Neural progenitor cell (in vitro differentiated cells): Measurements from ENCODE around the gene ZBED4. TPM values are rescaled to one million over a fixed set of nuclear protein-coding genes. Genes with fewer than 3 reads are reported as not detected.

Source experiments
- DNase-seq: peaks from one replicate; pipeline ENCODE4 v3.0.0-alpha.2; 2016; ENCODE audit warnings: low spot score
- H2AFZ ChIP-seq: fragments of 200-600 bp; sonication (generic); replicated peaks from 2 replicates; pipeline ENCODE4 v1.6.1; 2016; ENCODE audit warnings: antibody characterized with exemption
- H3F3A ChIP-seq: fragments of 200-600 bp; sonication (generic); 2 replicates; pipeline ENCODE4 v1.6.1; 2016; ENCODE audit warnings: antibody characterized with exemption, low read depth
- H3K27ac ChIP-seq: fragments of 200-600 bp; sonication (generic); 2 replicates; pipeline ENCODE4 v1.5.1; 2016; ENCODE audit warnings: mild to moderate bottlenecking
- H3K27me3 ChIP-seq: fragments of 200-600 bp; sonication (generic); 2 replicates; pipeline ENCODE4 v1.6.1; 2016; ENCODE audit warnings: mild to moderate bottlenecking, moderate library complexity
- H3K36me3 ChIP-seq: fragments of 200-600 bp; sonication (generic); 2 replicates; pipeline ENCODE4 v1.5.1; 2016
- H3K4me1 ChIP-seq: fragments of 200-600 bp; sonication (generic); 2 replicates; pipeline ENCODE4 v1.6.1; 2016; ENCODE audit warnings: mixed run types
- H3K4me2 ChIP-seq: fragments of 200-600 bp; sonication (generic); 2 replicates; pipeline ENCODE4 v1.6.1; 2016
- H3K4me3 ChIP-seq: fragments of 200-600 bp; sonication (generic); 2 replicates; pipeline ENCODE4 v1.5.1; 2016
- H3K79me2 ChIP-seq: fragments of 200-600 bp; sonication (generic); 2 replicates; pipeline ENCODE4 v1.6.1; 2016; ENCODE audit warnings: low read depth
- H3K9ac ChIP-seq: fragments of 200-600 bp; sonication (generic); 2 replicates; pipeline ENCODE4 v1.6.1; 2016
- H3K9me3 ChIP-seq: fragments of 200-600 bp; sonication (generic); 2 replicates; pipeline ENCODE4 v1.5.1; 2016; ENCODE audit warnings: low read depth
- H4K20me1 ChIP-seq: fragments of 200-600 bp; sonication (generic); 2 replicates; pipeline ENCODE4 v1.6.1; 2016; ENCODE audit warnings: low read depth
- H3K27ac Mint-ChIP-seq: 3 replicates; pipeline ENCODE4 v1.8.0; 2021; ENCODE audit warnings: mixed read lengths
- H3K27me3 Mint-ChIP-seq: 2 replicates; pipeline ENCODE4 v1.8.0; 2022; ENCODE audit warnings: low read depth, mild to moderate bottlenecking, inconsistent platforms, moderate library complexity, mixed read lengths; ENCODE audit not compliant: insufficient read depth
- H3K36me3 Mint-ChIP-seq: 3 replicates; pipeline ENCODE4 v1.8.0; 2021; ENCODE audit warnings: mixed read lengths
- H3K4me1 Mint-ChIP-seq: 3 replicates; pipeline ENCODE4 v1.8.0; 2021; ENCODE audit warnings: mixed read lengths
- H3K4me3 Mint-ChIP-seq: 3 replicates; pipeline ENCODE4 v1.8.0; 2021; ENCODE audit warnings: mild to moderate bottlenecking, moderate library complexity, mixed read lengths
- H3K9me3 Mint-ChIP-seq: 3 replicates; pipeline ENCODE4 v1.8.0; 2020; ENCODE audit warnings: mixed read lengths
- CTCF ChIP-seq: fragments of 200-600 bp; sonication (generic); IDR thresholded peaks from 2 replicates; pipeline ENCODE4 v1.5.1; 2017; ENCODE audit warnings: antibody characterized with exemption, mild to moderate bottlenecking
- EZH2 ChIP-seq: fragments of 200-600 bp; sonication (generic); IDR thresholded peaks from 2 replicates; pipeline ENCODE4 v1.6.1; 2017; ENCODE audit warnings: antibody characterized with exemption, mild to moderate bottlenecking, moderate library complexity
- EZH2phosphoT487 ChIP-seq: fragments of 200-600 bp; sonication (generic); IDR thresholded peaks from 2 replicates; pipeline ENCODE4 v1.6.1; 2017; ENCODE audit warnings: antibody characterized with exemption
- total RNA-seq: library from RNA; depleted of rRNA; stranded (reverse); fragments of >200 nt; gene quantifications from 2 replicates; pipeline ENCODE4 v1.2.3, GENCODE V29; 2015; ENCODE audit warnings: low replicate concordance

The ZBED4 gene
- total RNA-seq, 1 donor from 2014 or later, result 23.1 TPM

DNA sequence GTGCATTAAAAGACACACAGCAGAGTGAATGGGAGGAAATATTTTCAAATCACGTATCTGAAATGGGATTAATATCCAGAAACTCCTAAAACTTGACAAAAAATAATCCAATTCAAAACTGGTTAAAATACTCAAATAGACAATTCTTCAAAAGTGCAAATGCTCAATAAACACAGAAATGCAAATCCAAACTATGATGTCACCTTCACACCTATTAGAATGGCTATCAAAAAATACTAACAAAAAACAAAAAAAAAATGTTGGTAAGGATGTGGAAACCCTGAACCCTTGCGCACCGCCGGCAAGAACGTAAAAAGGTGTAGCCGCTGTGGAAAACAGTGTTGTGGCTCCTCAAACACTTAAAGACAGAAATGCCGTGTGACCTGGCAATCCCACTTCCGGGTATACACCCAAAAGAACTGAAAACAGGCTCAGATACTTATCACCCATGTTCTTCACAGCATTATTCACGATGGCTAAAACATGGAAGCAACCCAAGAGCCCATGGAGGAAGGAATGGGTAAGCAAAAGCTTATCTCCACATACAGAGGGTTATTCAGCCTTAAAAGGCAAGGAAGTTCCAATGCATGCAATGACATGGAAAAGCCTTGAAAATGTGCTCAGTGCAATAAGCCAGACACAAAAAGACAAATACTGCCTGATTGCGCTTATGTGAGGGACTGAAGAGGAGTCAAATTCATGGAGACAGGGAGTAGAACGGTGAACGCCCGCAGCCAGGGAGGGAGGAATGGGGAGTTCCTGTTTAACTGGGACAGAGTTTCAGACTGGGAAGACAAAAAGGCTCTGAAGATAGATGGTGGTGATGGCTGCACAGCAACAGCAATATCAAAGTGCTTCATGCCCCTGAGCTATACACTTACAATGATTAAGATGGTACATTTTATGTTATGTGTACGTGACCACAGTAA is 45.6 kb upstream of the ZBED4 start:
- Mint-ChIP-seq H3K4me1 (no peaks in the 10 kb centered on the region), H3K4me3 (no peak overlapping the region), H3K9me3 (peaks cover 22% of the 10 kb centered on the region), H3K27ac (no peak overlapping the region), H3K36me3 (peaks cover 60% of the 10 kb centered on the region), H3K27me3 (peaks cover 4% of the 10 kb centered on the region)
- TF ChIP-seq EZH2phosphoT487, result no peak
- TF ChIP-seq CTCF, result no peak
- TF ChIP-seq EZH2, result no peak
- H3K4me2 ChIP-seq, result no peak overlapping the region
- no peak for DNase-seq
- peaks cover 100% of the 10 kb centered on the region for H4K20me1 ChIP-seq
- no peak overlapping the region for H3K27ac ChIP-seq
- H3K4me1 ChIP-seq, result no peaks in the 10 kb centered on the region
- H3K27me3 ChIP-seq, result no peaks in the 10 kb centered on the region
- H3K4me3 ChIP-seq, result no peak overlapping the region
- no peaks in the 10 kb centered on the region for H3F3A ChIP-seq
- H3K9ac ChIP-seq, result no peak overlapping the region
- no peak overlapping the region for H2AFZ ChIP-seq
- H3K36me3 ChIP-seq, result peaks cover 4% of the 10 kb centered on the region
- peaks cover 100% of the 10 kb centered on the region for H3K79me2 ChIP-seq
- no peaks in the 10 kb centered on the region for H3K9me3 ChIP-seq

- H3K27ac ChIP-seq, result no peak overlapping the region
- no peaks in the 10 kb centered on the region for H3F3A ChIP-seq
- no peaks in the 10 kb centered on the region for H3K4me1 Mint-ChIP-seq
- no peak overlapping the region for H2AFZ ChIP-seq
- peaks cover 6% of the 10 kb centered on the region for H3K27me3 Mint-ChIP-seq
- no peak overlapping the region for H3K4me3 Mint-ChIP-seq
- H3K36me3 Mint-ChIP-seq, result peaks cover 64% of the 10 kb centered on the region
- peaks cover 100% of the 10 kb centered on the region for H4K20me1 ChIP-seq
- no peak overlapping the region for H3K4me2 ChIP-seq
- peaks cover 4% of the 10 kb centered on the region for H3K36me3 ChIP-seq
- H3K27ac Mint-ChIP-seq, result no peak overlapping the region
- H3K9me3 ChIP-seq, result no peaks in the 10 kb centered on the region
- no peaks in the 10 kb centered on the region for H3K4me1 ChIP-seq
- no peak for DNase-seq
- H3K9me3 Mint-ChIP-seq, result peaks cover 22% of the 10 kb centered on the region
- peaks cover 100% of the 10 kb centered on the region for H3K79me2 ChIP-seq
- TF ChIP-seq EZH2phosphoT487 (no peak), CTCF (no peak), EZH2 (no peak)
- no peak overlapping the region for H3K4me3 ChIP-seq
- H3K27me3 ChIP-seq, result no peaks in the 10 kb centered on the region
- no peak overlapping the region for H3K9ac ChIP-seq
Measured at GRCh38 chr22:49810363-49811019, 43.2 kb upstream of the ZBED4 start.

GRCh38 chr22:49811020-49811791 is 42.4 kb upstream of the ZBED4 start:
- Histone ChIP-seq H4K20me1 (peaks cover 100% of the 10 kb centered on the region), H3K27me3 (no peaks in the 10 kb centered on the region), H3K79me2 (peaks cover 100% of the 10 kb centered on the region), H3K9me3 (no peaks in the 10 kb centered on the region), H3K4me3 (no peak overlapping the region), H3K27ac (no peak overlapping the region), H2AFZ (no peak overlapping the region), H3K36me3 (peaks cover 4% of the 10 kb centered on the region), H3K4me1 (no peaks in the 10 kb centered on the region), H3K9ac (no peak overlapping the region), H3F3A (no peaks in the 10 kb centered on the region), H3K4me2 (no peak overlapping the region)
- Mint-ChIP-seq H3K4me3 (no peak overlapping the region), H3K27me3 (peaks cover 8% of the 10 kb centered on the region), H3K36me3 (peaks cover 63% of the 10 kb centered on the region), H3K9me3 (peaks cover 22% of the 10 kb centered on the region), H3K4me1 (no peaks in the 10 kb centered on the region), H3K27ac (no peak overlapping the region)
- DNase-seq, result no peak
- TF ChIP-seq CTCF (no peak), EZH2phosphoT487 (no peak), EZH2 (no peak)
